Right lobe of liver (tissue), 4 donors: ENCODE data around the gene RPTOR.

Source experiments
- POLR2A ChIP-seq: fragments of 450-650 bp; IDR thresholded peaks from one replicate; pipeline ENCODE4 v1.6.1; 2017; ENCODE audit warnings: antibody characterized with exemption, mild to moderate bottlenecking
- TF ChIP-seq, protein P1 (sequence below), 4 donors: fragments of 200-600 bp in 3 of 4; fragments of 450-650 bp in 1 of 4; IDR thresholded peaks; one replicate each; pipeline versions ENCODE4 v1.5.1 to v1.8.0; 2016 to 2022; ENCODE audit warnings: antibody characterized with exemption in 4 of 4, mild to moderate bottlenecking in 2 of 4
- donor health status: DM: no; HTN: no; CAD: no.
- donor health status: DM: no; HTN: no; CAD: no.
- donor health status: DM: no; HTN: yes; CAD: no.

DNA sequence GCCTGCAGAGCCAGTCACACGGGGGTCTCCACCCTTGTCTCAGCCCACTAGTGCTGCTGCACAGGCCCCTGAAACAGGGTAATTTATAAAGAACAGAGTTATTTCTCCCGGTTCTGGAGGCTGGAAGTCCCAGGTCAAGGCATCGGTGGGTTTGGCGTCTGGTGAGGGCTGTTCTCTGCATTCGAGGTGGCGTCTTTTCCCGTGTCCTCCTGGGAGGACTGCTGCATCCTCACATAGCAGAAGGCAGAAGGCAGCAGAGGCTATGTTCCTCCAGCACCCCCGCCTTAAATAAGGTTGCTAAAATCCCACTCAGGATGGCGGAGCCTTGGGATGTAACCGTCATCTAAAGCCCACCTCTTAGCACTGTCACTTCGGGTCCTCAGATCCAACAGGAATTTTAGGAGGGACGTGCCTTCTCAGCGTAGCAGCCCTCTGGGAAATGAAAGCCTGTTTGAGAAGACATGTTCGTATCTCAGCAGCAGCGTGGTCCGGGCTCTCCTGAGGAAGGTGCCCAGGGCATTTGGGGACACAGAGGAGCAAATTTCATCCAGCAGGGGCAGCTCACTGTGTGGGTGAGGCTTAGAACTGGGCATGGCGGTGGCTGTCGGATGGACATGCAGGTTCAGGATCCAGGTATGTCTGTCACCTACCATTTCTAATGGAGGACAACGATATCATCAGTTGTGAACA is 225.4 kb downstream of the RPTOR start:
- TF ChIP-seq, protein P1, sequence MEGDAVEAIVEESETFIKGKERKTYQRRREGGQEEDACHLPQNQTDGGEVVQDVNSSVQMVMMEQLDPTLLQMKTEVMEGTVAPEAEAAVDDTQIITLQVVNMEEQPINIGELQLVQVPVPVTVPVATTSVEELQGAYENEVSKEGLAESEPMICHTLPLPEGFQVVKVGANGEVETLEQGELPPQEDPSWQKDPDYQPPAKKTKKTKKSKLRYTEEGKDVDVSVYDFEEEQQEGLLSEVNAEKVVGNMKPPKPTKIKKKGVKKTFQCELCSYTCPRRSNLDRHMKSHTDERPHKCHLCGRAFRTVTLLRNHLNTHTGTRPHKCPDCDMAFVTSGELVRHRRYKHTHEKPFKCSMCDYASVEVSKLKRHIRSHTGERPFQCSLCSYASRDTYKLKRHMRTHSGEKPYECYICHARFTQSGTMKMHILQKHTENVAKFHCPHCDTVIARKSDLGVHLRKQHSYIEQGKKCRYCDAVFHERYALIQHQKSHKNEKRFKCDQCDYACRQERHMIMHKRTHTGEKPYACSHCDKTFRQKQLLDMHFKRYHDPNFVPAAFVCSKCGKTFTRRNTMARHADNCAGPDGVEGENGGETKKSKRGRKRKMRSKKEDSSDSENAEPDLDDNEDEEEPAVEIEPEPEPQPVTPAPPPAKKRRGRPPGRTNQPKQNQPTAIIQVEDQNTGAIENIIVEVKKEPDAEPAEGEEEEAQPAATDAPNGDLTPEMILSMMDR (IDR thresholded peaks at IDR 0.05) = no peak
- TF ChIP-seq POLR2A = no peak
